Hepatocyte (in vitro differentiated cells): ENCODE results near the gene RFPL2.

Experiments used
- CTCF ChIP-seq: fragments of 200-600 bp; sonication (generic); IDR thresholded peaks from 2 replicates; pipeline ENCODE4 v1.5.1; 2016; ENCODE audit warnings: antibody characterized with exemption, mild to moderate bottlenecking; ENCODE audit not compliant: poor library complexity
- EZH2 ChIP-seq: fragments of 200-600 bp; sonication (generic); IDR thresholded peaks from 2 replicates; pipeline ENCODE4 v1.6.1; 2016; ENCODE audit warnings: antibody characterized with exemption, mild to moderate bottlenecking, borderline replicate concordance

GRCh38 chr22:32203181-32204039, 1.5 kb downstream of the RFPL2 start:
- TF ChIP-seq CTCF (no peak), EZH2 (no peak)
